ENCODE measurements around the gene DDIAS.
"Not testable (repeated sequence)": the region's sequence is repeated elsewhere in the genome, so short reads cannot be mapped to it uniquely, and the experiment has no call there.

Gene DDIAS, protein sequence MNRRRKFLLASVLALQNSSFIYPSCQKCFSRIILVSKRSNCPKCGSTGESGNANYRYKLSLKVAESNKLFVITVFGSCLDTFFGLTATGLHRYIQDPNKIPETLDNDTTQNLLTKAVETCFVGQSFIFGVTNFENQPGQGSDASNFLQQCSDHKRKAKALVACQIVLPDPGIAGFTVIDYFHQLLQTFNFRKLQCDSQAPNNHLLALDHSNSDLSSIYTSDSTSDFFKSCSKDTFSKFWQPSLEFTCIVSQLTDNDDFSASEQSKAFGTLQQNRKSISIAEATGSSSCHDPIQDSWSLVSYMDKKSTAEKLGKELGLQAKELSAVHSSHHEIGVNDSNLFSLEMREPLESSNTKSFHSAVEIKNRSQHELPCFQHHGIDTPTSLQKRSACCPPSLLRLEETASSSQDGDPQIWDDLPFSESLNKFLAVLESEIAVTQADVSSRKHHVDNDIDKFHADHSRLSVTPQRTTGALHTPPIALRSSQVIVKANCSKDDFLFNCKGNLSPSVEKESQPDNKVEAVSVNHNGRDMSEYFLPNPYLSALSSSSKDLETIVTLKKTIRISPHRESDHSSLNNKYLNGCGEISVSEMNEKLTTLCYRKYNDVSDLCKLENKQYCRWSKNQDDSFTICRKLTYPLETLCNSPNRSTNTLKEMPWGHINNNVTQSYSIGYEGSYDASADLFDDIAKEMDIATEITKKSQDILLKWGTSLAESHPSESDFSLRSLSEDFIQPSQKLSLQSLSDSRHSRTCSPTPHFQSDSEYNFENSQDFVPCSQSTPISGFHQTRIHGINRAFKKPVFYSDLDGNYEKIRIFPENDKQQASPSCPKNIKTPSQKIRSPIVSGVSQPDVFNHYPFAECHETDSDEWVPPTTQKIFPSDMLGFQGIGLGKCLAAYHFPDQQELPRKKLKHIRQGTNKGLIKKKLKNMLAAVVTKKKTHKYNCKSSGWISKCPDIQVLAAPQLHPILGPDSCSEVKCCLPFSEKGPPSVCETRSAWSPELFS

DNA sequence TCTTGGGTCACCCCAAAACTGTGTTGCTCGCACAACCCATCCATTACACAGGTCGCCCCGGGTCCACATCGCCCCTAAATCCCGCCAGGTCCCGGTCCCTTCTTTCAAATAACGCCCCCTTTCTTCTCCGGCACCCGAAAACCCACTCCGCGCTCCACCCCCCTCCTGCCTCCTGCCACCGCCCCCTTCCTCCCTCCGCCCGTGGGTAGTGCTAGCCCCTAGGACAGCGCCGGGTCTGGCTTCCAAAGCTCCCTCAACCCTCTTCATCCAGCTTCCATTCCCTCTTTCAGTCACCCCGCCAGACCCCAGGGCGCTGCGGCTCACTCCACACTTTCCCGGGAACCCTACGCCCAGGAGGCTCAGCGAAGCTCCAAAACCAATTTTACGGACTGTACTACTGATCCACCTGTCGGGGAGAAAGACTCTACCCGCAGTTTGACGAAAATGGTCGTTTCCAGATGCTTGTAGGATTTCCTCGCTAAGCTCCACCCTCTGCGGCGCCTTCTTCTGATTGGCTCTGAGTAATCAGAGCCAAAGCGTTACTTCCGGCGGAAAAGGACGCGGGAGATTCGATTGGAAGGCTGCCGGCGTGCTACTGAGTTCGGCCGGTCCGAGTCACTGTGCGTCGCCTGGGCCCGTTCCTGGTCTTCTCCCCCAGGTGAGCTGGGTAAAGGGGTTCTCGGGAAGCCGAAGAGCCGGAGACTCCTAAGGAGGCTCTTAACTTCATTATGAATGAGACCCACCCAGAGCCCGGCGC lies at the start of gene DDIAS:
Gene DDIAS (plus strand): TSS at position 572 of the 757 bp plus-strand sequence. CDS start 13,003 bp downstream, outside the sequence.
- peak; percentile 99 for DNase-seq (ENCODE audit: low spot score)

DNA sequence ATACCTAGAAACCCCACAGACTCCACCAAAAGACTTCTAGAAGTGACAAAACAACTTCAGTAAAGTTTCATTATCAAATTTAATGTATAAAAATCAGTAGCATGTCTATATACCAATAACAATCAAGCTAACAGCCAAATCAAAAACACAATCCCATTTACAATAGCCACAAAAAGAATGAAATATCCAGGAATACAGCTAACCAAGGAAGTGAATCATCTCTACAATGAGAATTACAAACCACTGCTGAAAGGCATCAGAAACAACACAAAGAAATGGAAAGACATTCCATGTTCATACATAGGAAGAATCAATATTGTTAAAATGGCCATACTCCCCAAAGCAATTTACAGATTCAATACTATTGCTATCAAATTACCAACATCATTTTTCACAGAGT lies 47.3 kb upstream of the DDIAS start:
- no peak for DNase-seq (ENCODE audit: low spot score)

DNA sequence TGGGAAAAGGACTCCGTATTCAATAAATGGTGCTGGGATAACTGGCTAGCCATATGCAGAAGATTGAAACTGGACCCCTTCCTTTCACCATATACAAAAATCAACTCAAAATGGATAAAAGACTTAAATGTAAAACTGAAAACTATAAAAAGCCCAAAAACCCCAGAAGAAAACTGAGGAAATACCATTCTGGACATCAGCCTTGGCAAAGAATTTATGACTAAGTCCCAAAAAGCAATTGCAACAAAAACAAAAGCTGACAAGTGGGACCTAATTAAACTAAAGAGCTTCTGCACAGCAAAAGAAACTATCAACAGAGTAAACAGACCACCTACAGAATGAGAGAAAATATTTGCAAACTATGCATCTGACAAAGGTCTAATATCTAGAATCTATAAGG lies 46.6 kb upstream of the DDIAS start:
- DNase-seq (ENCODE audit: low spot score) = not testable (repeated sequence)

DNA sequence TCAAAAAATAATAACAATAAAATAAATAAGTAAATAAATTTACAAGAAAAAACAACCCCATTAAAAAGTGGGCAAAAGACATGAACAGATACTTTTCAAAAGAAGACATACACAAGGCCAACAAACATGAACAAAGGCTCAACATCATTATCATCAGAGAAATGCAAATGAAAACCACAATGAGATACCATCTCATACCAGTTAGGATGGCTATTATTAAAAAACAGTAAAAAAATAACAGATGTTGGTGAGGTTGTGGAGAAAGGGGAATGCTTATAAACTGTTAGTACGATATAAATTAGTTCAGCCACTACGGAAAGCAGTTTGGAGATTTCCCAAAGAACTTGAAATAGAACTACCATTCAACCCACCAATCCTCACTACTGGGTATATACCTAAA lies 45.9 kb upstream of the DDIAS start:
- DNase-seq (ENCODE audit: low spot score) = no peak

DNA sequence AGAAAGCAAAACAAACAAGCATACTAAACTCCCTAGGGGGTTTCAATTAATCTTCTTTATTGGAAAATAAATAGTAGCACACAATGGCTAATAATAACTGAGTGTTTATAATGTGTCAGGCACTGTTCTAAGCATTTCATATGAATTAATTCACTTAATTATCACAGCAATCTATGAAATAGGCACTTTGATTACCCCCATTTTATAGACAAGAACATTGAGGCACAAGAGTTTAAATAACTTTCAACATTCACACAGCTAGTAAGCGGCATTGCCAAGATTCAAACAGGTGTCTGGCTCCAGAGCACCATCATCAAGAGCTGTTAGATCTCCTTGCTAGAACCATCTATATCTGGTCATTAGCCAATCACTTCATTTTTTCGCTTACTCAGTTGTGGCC lies 44.4 kb upstream of the DDIAS start:
- DNase-seq (ENCODE audit: low spot score) = no peak

DNA sequence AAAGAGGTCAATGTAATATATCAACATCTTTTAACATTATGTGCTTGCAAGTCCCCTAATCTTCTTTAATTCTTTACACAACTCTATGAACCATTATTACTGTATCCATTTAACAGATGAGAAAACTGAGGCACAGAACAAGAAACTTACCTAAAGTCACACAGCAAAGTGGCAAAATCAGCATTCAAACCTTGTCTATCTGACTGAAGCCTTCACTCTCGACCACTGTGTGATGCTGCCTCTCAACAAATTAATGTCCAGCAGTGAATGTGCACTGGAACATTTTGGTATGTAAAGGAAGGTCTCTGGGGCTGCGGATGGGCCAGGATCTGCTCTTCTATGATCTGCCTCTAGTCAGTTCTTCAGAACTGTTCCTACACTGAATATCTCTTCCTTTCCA lies 43.4 kb upstream of the DDIAS start:
- DNase-seq (ENCODE audit: low spot score) = no peak

DNA sequence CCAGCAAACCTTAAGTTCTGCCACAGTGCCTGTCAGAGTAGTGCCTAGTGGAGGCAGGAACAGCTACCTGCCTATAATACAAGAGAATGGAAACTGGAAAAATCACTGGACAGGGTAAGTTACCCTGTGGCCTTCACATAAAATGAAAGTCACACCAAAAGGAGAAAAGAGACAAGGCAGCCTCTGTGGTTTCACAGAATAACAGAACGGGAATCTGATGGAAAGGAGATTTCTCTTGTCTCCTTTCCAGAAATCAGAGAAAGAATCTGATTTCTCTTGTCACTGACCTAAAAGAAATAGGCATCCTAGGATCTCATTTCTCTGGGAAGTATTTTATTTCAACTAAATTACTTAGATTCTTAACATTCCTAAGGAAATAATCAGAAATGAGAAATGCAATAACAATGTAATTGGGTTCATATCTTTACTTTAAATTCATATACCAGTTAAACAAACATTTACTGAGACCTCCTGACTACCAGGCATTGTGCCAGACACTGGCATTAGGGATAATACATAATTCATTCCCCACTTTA lies 42.9 kb upstream of the DDIAS start:
- peak; percentile 19 for DNase-seq (ENCODE audit: low spot score)

DNA sequence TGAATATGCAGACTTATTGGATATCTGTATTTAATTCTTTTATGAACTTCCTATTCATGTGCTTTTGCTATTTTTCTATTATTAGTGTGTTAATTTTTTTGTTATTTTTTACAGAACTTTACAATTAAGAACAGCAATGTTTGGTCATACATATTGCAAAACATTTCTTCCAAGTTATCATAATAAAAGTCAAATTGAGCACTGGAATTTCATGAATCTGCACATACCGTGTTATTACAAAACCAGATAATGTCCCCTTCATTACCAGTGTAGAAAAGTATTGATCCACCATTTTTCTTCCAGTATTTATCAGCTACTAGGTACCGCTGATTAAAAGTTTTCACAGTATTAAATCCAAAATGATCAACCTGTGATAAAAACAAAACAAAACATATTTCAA lies 41.8 kb upstream of the DDIAS start:
- no peak for DNase-seq (ENCODE audit: low spot score)

DNA sequence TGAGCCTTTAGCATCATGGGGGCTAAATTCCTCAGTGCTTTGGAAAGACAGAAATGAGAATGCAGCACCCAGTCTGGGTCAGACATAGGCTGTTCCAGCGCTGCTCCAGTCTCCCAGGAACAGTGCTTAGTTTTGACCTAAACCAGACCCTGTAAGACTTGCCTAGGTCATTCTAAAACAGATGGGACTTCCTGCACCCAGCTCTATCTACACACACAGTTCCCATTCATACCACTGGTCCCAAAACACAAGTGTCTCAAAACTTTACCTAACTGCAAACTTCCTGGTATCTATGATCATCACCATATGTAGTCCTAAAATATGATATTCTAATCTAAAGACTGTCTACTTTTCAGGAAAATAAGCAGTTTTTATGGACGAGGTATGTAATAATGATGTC lies 39.2 kb upstream of the DDIAS start:
- no peak for DNase-seq (ENCODE audit: low spot score)

DNA sequence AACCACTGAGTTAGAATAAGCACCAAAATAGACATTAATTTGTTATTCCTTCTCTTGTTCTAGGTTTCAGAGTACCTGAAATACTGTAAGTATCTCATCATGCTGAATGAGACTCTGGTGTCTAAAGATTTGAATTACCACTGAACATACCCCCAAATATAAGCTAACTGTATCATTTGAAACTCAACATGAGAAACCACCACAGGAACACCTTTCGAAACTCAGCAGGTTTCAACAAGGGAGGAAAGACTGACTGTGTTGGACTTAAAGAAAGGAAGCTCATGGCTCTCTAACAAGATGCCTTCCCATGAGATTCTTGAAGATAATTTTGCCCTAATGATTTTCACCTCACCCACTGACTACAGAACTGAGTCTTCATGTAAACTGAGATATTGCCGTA lies 38.3 kb upstream of the DDIAS start:
- DNase-seq (ENCODE audit: low spot score) = no peak

DNA sequence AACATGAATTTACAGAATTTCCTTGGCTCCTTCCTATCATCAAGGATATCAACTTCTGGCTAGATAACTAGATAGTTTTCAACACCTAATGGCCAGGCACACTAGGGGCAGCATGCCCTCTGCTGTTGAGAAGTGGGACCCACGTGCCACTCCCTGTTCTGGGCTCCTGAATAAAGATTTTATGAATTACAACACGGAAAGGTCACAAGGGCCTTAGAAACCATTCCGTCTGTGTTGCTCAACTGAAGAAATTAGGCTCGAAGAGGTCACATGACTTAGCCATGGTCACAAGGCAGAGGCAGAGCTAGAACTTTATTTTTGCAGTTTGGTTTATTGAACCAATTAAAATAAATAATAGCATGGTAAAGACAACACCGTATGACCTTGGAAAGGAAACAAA lies 37.3 kb upstream of the DDIAS start:
- peak; percentile 66 for DNase-seq (ENCODE audit: low spot score)

DNA sequence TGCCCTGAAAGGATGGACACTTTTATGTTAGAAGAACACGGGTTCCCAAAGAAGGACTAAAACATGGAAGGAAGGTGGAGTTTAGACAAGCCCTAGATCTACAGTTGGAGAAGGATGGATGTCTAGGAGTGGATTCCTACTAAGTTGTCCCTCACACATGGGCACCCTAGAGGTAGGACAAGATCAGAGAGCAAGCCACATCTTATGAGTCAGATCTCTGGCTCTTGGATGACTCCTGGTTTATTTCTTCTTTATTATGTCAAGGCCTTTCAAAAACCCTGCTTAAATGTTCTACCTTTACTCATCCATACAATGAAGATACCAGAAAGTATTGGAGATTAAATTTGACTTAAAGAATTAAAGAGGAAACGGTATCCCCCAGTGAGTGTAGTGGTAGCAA lies 35.7 kb upstream of the DDIAS start:
- no peak for DNase-seq (ENCODE audit: low spot score)

DNA sequence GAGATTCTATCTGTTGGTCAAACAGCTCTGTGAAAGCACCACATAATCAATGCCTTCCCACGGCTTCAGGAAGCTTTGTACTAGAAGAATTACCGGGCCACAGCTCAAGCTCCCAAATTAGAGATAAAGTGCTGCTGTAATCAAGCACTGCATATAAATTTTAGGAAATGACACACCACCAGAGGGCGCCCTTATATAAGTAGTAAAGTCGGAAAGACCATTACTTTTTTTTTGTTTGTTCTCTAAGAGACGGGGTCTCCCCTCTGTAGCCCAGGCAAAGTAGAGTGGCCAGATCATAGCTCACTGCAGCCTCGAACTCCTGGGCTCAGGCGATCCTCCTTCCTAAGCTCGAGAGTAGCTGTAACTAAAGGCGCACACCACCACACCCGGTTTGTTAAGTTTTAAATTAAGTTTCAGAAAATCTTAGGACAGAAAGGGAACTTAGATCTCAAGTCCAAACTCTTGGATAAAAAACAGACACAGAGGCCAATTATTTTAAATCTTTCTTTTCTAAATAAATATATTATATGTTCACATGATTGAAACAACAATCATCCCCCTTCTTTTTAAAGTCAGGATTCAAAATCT lies 33.9 kb upstream of the DDIAS start:
- DNase-seq (ENCODE audit: low spot score) = peak; percentile 82

DNA sequence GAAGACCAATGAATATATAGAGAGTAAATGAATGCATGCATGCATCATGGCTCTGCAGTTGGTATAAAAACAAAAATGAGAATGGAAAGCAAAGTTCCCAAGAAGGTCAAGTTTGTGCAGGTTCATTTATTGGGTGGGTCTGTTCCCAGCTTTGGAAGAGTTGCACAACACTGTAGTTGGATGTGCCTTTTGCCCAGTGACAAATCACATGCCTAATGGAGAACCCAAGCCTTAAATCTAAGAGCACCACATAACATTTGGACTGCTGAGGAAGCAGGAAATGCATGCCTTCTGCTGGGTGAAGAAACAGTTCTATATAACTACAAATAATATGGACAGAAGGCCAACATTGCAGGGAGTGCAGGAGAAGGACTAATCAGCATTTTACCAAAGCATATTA lies 31.9 kb upstream of the DDIAS start:
- no peak for DNase-seq (ENCODE audit: low spot score)

DNA sequence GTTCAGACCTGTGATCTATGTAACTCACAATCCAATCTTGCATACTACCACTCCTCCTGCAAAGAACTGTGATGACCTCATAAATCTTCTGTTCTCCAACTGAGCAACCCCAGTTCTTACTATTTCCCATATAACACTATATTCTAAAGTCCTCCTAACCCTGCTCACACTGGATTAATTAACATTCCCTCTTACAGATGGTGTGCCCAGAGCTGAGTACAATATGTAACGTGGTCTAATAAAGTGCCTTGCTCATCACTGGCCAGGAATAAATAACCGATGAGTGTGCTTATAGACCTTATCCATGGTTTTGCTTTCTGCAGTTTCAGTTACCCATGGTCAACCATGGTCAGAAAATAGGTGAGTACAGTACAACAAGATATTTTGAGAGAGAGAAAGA lies 29.9 kb upstream of the DDIAS start:
- no peak for DNase-seq (ENCODE audit: low spot score)

DNA sequence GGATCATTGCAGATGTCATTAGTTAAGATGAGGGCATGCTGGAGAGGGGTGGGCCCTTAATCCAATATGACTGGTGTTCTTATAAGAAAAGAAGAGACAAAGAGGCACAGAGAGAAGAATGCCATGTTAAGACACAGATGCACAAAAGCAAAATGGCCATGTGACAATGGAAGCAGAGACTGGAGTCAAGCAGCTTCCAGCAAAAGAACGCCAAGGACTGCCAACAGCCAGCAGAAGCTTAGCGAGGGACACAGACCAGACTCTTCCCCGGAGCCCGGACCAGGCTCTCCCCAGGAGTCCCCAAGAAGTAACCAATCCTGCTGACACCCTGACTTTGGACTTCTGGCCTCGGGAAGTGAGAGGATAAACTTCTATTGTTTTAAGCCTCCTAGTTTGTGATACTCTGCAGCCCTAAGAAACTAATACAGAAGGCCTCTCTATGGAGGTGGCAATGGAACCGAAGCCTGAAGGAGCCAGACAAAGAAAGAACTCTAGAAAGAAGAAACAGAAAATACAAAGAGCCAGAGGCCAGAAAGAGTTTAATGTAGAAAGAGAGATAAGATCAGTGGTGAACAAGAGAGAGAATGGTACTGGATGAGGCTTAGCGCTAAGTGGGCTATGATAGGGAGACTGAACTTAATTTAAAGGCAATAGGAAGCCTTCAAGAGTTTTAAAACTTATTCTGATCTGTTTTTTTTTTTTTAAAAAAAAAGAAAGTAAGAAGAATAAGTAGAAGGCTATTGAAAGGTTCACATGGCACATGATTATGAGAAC lies 29.0 kb upstream of the DDIAS start:
- DNase-seq (ENCODE audit: low spot score) = no peak

DNA sequence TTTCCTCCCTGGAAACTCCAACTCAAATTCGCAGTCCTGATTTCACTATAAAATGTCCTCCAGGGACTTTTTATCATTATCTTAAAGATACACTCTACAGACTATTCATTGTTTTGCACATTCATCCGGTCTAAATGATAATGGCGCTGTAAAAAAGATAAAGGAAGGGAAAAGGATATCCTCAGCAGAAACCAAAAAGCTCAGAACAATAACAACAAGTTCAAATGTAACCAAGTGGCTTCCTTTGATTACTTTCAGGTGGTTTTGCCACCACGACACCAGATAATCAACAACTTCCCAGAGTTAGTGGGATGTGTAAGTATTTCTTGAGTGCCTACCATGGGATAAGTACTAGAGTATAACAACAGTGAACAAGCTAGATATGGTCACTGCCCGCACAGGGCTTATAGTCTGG lies 27.6 kb upstream of the DDIAS start:
- no peak for DNase-seq (ENCODE audit: low spot score)

DNA sequence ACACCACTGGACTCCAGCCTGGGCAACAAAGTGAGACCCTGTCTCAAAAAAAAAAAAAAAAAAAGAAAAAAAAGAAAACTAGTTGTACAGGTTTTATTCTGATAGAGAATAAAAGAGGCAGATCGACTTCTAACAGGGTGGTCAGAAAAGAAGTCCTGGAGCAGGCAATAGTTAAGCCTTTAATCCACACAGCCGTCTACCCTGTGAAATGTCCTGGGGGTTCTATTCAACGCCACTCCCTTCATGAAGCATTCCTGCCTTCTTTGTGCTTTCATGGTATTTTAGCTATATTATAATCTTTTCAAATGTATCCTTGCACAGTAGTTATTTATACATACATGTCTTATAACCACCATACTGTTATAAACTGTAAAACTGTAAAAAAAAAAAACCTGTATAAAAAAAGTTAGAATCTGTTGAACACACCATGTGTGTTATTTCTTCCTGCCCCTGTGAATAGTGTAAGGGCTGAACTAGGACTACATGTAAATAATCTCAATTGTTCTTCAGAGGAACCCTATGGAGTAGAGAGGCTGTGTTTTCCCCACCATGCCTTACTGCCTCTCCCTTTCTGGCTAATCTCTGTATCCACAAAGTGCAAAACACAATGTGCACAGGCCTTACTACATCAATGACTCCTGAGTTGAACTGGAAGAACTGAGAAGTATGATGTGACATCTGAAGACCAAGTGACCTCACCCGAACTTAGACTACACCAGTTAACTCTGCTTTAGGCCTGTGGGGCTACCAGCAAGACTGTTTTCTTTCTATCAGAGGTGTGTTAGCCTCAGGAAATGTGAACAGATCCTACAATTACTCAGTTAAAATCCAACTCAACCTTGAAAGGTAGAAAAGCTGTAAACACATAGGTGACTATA lies 26.7 kb upstream of the DDIAS start:
- DNase-seq (ENCODE audit: low spot score) = no peak

DNA sequence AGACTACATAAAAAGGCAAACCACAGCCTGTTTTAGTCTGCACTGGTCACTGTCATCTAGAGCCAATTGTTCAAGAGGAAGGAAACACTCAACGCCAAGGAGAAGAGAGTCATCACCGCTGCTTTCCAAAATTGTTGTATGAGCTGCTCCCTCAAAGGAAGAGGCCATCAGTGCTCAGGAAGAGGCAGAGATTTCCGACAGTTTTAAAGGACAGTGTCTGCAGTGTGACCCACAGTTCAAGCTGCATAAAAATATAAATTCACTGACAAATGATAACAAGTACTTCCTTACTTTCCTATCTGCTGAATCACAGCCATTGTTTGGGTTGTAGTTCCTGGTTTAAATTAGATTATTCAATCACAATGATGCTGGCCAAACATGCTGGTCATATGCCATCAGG lies 17.7 kb upstream of the DDIAS start:
- no peak for DNase-seq (ENCODE audit: low spot score)
